ENCODE results near the gene ANKRD13C. TPM values are rescaled to one million over a fixed set of nuclear protein-coding genes. Genes with fewer than 3 reads are reported as not detected.

ANKRD13C gene
- total RNA-seq, 1 donor from 2014 or later = 16.1 TPM

- no peak overlapping the region for H3K4me3 ChIP-seq (ENCODE audit: low read depth, low read length)
- TF ChIP-seq CTCF (IDR thresholded peaks at IDR 0.05; ENCODE audit: insufficient read depth, low read length, severe bottlenecking) = no peak
- FAIRE-seq = no peak
- H3K27me3 ChIP-seq (ENCODE audit: control insufficient read depth, insufficient read depth, low read length) = no peaks in the 10 kb centered on the region
- H3K36me3 ChIP-seq (ENCODE audit: control insufficient read depth, insufficient read depth, low read length) = no peaks in the 10 kb centered on the region
- peak; percentile 88 for DNase-seq (ENCODE audit: low read depth)
These were observed 70.2 kb downstream of the ANKRD13C start for GRCh38 chr1:70284366-70284765.

- no peaks in the 10 kb centered on the region for H3K36me3 ChIP-seq (ENCODE audit: control insufficient read depth, insufficient read depth, low read length)
- TF ChIP-seq CTCF (IDR thresholded peaks at IDR 0.05; ENCODE audit: insufficient read depth, low read length, severe bottlenecking) = no peak
- H3K4me3 ChIP-seq (ENCODE audit: low read depth, low read length) = no peak overlapping the region
- no peak for DNase-seq (ENCODE audit: low read depth)
- no peaks in the 10 kb centered on the region for H3K27me3 ChIP-seq (ENCODE audit: control insufficient read depth, insufficient read depth, low read length)
- no peak for FAIRE-seq
These were observed 75.8 kb downstream of the ANKRD13C start for GRCh38 chr1:70278710-70279109.

- no peak overlapping the region for H3K4me3 ChIP-seq (ENCODE audit: low read depth, low read length)
- no peaks in the 10 kb centered on the region for H3K36me3 ChIP-seq (ENCODE audit: control insufficient read depth, insufficient read depth, low read length)
- FAIRE-seq (no peak), DNase-seq (ENCODE audit: low read depth) (no peak)
- no peak for TF ChIP-seq CTCF (IDR thresholded peaks at IDR 0.05; ENCODE audit: insufficient read depth, low read length, severe bottlenecking)
- no peaks in the 10 kb centered on the region for H3K27me3 ChIP-seq (ENCODE audit: control insufficient read depth, insufficient read depth, low read length)
These were observed 76.6 kb downstream of the ANKRD13C start for GRCh38 chr1:70277875-70278274.

GRCh38 chr1:70265946-70266345 is 88.6 kb downstream of the ANKRD13C start:
- TF ChIP-seq CTCF (IDR thresholded peaks at IDR 0.05; ENCODE audit: insufficient read depth, low read length, severe bottlenecking) = no peak
- FAIRE-seq (no peak), DNase-seq (ENCODE audit: low read depth) (no peak)
- H3K4me3 ChIP-seq (ENCODE audit: low read depth, low read length) = no peak overlapping the region
- H3K27me3 ChIP-seq (ENCODE audit: control insufficient read depth, insufficient read depth, low read length) = no peaks in the 10 kb centered on the region
- peaks cover 2% of the 10 kb centered on the region for H3K36me3 ChIP-seq (ENCODE audit: control insufficient read depth, insufficient read depth, low read length)

- H3K4me3 ChIP-seq (ENCODE audit: low read depth, low read length) = no peak overlapping the region
- no peak for TF ChIP-seq CTCF (IDR thresholded peaks at IDR 0.05; ENCODE audit: insufficient read depth, low read length, severe bottlenecking)
- FAIRE-seq (no peak), DNase-seq (ENCODE audit: low read depth) (no peak)
- H3K36me3 ChIP-seq (ENCODE audit: control insufficient read depth, insufficient read depth, low read length) = peaks cover 2% of the 10 kb centered on the region
- H3K27me3 ChIP-seq (ENCODE audit: control insufficient read depth, insufficient read depth, low read length) = no peaks in the 10 kb centered on the region
These were observed 89.7 kb downstream of the ANKRD13C start for GRCh38 chr1:70264839-70265238.

GRCh38 chr1:70256664-70257063 is 97.9 kb downstream of the ANKRD13C start:
- H3K4me3 ChIP-seq (ENCODE audit: low read depth, low read length) = no peak overlapping the region
- H3K36me3 ChIP-seq (ENCODE audit: control insufficient read depth, insufficient read depth, low read length) = no peaks in the 10 kb centered on the region
- FAIRE-seq (no peak), DNase-seq (ENCODE audit: low read depth) (no peak)
- no peak for TF ChIP-seq CTCF (IDR thresholded peaks at IDR 0.05; ENCODE audit: insufficient read depth, low read length, severe bottlenecking)
- H3K27me3 ChIP-seq (ENCODE audit: control insufficient read depth, insufficient read depth, low read length) = no peaks in the 10 kb centered on the region

Measured in bronchial epithelial cell (primary cell).